Measurements from ENCODE around the gene ANKRD35. TPM values are rescaled to one million over a fixed set of nuclear protein-coding genes. Genes with fewer than 3 reads are reported as not detected.
"Not testable (repeated sequence)": the region's sequence is repeated elsewhere in the genome, so short reads cannot be mapped to it uniquely, and the experiment has no call there.

The ANKRD35 gene, protein sequence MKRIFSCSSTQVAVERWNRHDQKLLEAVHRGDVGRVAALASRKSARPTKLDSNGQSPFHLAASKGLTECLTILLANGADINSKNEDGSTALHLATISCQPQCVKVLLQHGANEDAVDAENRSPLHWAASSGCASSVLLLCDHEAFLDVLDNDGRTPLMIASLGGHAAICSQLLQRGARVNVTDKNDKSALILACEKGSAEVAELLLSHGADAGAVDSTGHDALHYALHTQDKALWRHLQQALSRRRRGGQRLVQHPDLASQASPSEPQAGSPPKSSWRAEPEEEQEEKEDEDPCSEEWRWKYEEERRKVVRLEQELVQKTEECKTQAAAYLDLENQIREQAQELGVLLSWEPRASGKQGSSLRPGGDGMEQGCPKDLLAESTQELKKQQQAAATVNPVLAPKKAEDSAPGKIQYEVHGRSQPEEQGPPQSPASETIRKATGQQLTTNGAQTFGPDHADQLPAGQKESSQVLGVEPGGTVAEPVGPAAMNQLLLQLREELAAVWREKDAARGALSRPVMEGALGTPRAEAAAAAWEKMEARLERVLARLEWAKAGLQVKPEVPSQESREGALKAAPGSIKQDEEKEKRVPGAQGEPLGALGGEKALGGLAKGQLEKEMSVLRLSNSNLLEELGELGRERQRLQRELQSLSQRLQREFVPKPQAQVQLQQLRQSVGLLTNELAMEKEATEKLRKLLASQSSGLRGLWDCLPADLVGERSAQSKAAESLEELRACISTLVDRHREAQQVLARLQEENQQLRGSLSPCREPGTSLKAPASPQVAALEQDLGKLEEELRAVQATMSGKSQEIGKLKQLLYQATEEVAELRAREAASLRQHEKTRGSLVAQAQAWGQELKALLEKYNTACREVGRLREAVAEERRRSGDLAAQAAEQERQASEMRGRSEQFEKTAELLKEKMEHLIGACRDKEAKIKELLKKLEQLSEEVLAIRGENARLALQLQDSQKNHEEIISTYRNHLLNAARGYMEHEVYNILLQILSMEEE
- 0.82 TPM for total RNA-seq

DNA sequence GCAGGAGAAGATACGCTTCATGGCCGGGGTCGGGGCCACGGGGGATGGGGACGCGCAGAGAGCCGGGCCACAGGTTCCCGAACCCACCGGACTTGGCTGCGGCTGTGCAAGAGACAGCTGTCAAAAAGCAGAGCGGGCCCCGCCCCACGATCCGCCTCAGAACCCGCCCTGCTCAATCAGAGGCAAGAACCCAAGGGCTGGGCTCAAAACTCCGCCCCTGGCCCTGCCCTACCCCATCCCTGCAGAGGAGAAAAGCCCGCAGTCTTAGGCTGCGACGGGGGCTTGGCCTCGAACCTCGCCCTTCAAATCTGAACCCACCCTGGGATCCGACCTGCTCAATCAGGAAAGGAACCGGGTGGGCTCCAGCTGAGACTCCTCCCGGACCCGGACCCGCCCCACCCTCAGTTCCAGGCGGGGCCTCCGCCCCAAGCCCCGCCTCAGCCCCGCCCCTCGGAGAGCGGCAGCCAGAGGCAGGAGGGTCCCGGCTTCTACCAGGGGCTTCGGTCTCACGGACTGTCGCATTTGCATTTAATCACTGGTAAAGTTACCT lies at the start of gene ANKRD35:
ANKRD35 (minus strand) TSS at position 129 of the 550 bp plus-strand sequence; CDS start at position 21, 108 bp downstream.
- DNase-seq (ENCODE audit: low spot score in 2 of 2): peak; percentile 70 to 89
- no peak for FAIRE-seq

DNA sequence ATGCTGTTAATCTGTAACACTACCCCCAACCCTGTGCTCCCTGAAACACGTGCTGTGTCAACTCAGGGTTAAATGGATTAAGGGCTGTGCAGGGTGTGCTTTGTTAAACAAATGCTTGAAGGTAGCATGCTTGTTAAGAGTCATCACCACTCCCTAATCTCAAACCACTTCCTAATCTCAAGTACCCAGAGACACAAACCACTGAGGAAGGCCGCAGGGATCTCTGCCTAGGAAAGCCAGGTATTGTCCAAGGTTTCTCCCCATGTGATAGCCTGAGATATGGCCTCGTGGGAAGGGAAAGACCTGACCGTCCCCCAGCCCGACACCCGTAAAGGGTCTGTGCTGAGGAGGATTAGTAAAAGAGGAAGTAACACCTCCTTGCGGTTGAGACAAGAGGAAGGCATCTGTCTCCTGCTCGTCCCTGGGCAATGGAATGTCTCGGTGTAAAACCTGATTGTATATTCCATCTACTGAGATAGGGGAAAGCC lies 46.9 kb upstream of the ANKRD35 start:
- DNase-seq (ENCODE audit: low spot score in 2 of 2); FAIRE-seq: not testable (repeated sequence)

DNA sequence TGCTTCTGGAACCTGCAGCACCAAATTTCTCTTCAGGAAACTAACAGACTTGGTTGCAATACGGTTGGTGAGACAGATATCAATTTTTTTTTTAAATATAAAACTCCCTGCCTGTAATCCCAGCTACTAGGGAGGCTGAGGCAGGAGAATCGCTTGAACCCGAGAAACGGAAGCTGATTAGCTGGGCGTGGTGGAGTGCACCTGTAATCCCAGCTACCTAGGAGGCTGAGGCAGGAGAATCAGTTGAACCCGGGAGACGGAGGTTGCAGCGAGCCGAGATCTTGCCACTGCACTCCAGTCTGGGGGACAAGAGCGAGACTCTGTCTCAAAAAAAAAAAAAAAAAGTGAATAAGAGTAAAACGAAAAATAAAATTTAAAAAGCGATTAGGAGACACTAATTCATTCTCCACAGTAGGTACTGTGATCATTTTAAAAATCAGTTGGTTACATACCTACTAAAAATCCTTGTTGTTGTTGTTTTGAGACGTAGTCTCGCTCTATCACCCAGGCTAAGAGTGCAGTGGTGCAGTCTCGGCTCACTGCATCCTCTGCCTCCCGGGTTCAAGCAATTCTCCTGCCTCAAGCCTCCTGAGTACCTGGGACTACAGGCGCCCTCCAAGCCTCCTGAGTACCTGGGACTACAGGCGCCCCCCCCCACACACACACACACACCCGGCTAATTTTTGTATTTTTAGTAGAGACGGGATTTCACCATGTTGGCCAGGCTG lies 42.4 kb upstream of the ANKRD35 start:
- DNase-seq (ENCODE audit: low spot score in 2 of 2) (no peak), FAIRE-seq (no peak)

DNA sequence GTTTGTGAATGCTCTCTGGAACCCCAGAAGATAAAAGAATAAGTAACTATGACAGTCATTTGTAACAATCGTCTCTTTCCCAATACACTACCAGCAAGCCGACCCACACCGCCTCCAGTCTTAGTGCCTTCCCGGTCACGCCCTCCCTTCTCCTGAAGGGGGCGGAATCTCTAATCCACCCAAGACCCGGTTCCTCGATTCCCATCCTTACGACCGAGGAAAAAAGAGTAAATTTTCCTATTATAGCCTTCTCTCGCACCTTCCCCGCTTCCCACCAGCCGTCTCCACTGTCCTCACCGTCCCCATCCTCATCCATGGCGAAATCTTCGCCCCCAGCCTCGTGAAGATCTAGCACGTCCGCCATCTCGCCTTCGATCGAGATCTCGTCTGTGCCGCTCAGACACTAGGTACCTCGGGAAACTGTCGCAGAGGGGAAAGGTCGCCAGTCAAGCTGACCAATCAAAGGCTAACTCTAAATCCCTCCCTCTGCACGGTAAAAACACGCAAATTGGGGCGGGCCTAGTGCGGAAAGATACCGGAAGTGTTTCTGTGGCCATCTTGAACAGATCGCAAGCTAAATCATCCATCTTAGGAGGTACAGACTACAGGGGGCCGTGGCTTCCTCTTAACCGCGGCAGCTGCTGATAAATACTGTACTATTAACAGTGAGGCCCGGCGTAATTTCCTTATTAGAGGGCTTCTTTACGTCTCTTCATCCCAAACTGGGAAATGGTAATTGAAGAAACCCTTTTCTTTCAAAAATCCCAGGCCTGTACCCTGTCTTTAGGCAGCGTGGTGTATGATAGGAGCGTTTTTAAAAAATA lies 41.6 kb upstream of the ANKRD35 start, which contains the start of gene RBM8A:
RBM8A (minus strand) TSS at position 422 of the 824 bp plus-strand sequence; CDS start at position 364, 58 bp downstream.
- peak; percentile 15 for FAIRE-seq

DNA sequence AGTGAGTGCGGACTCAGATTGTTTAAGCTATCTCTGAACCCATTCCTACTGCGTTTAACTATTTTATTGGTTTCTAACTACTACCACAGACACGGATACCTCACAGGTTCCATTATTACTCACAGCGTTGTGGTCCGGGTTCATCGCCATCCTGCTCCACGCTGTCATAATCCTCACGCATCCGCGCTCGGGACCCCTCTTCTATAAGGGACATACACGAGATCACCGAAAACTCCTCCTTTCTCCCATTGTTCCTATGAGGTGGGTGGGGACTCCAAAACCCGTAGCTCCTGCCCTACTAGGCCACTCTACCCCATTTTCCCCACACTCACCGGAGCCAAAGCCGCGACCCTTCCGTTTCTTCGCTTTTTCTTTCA lies 41.0 kb upstream of the ANKRD35 start:
- DNase-seq (ENCODE audit: low spot score in 2 of 2) (no peak), FAIRE-seq (no peak)

More for the DNA sequence above, 41.6 kb upstream of the ANKRD35 start, which contains the start of gene RBM8A:
- DNase-seq (ENCODE audit: low spot score in 2 of 2): peak; percentile 66 to 80

DNA sequence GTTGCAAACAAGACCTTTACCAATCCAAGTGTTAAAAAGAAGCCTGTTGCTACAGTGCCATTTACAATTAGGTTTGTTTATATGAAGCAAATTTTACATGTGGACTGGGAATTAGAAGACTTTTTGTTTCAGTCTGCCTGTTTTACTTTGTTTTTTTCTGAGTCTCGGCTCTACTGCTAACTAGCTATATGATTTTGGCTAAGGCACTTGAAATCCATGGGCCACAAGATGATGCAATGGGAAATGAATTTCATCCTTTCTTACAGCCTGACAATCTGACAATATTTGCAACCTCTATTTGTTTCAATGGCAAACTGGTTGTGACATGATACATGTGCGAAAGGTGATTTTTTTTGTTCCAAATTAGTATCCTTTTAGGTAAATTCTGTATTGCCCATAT lies 36.6 kb upstream of the ANKRD35 start:
- DNase-seq (ENCODE audit: low spot score in 2 of 2): no peak
- FAIRE-seq: no peak

DNA sequence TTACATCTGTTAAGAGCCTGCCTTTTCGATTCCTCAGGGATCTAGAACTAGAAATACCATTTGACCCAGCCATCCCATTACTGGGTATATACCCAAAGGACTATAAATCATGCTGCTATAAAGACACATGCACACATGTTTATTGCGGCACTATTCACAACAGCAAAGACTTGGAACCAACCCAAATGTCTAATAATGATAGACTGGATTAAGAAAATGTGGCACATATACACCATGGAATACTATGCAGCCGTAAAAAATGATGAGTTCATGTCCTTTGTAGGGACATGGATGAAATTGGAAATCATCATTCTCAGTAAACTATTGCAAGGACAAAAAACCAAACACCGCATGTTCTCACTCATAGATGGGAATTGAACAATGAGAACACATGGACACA lies 34.6 kb upstream of the ANKRD35 start:
- not testable (repeated sequence) for FAIRE-seq; DNase-seq (ENCODE audit: low spot score in 2 of 2)

DNA sequence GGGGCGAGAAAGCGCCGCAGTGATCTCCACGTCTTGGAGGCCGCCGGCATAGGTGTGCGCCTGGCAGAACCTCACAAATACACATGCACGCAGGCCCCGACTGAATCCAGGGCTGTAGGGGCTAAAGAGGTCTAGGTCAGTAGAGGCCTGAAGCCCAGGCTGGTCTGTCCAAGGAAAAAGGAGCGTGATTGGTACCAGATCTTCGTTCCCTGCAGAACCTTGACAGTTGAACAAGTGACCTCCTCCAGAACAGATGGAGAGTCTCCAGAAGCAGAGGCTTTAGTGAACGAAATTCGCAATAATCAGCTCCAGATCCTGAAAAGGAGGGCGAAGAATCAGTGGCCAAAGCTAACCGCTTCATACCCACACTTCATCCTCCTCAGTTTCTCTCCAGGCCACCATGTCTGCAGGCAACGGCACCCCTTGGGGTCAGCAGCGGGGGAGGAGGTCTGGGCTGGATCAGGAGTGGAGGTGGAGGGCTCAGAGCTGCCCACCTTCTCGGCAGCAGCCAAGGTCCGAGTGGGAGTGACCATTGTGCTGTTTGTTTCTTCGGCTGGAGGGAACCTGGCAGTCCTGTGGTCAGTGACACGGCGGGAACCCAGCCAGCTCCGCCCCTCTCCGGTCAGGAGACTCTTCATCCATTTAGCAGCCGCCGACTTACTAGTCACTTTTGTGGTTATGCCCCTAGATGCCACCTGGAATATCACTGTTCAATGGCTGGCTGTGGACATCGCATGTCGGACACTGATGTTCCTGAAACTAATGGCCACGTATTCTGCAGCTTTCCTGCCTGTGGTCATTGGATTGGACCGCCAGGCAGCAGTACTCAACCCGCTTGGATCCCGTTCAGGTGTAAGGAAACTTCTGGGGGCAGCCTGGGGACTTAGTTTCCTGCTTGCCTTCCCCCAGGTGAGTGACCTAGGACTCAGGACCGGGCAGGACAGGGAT lies 33.6 kb upstream of the ANKRD35 start:
- FAIRE-seq (no peak), DNase-seq (ENCODE audit: low spot score in 2 of 2) (peak; percentile 22 to 33)

DNA sequence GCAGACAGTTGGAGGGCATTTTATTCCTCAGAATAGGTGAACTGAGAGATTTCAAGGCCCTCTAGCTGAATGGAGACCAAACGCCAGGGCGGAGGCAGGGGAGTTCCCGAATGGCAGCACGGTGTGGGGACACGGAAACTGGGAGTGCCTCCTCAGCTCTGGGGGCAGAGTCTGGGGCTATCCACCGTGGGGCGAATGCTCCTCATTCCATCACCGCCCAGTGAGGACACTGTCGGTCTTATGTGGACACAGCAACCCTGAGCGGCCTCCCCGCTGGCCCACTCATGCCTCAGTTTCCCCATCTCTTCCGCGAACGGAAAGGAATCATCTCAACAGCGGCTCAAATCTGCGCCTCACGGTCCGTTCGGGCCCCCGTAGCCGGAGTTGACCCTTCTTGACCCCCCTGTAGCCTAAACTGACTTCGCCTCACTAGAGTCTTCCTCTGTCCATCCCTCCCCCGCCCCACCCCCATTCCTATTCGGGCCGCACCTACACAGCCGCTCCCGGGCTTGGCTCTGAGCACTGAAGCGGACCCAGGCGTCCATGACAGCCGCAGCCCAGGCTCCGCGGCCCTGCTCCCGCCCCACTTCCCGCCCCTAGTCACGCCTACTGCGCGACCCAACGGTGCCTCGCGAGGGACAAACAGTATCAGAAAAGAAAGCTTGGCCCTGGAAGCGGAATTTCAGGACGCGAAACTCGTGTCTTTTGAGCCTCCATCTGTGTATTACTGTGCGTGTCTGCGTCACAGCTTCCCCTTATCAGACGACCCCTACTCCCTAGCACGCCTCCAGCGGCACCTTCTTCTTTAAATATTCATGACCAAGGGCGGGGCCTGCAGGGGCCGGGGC lies 32.7 kb upstream of the ANKRD35 start, which contains the start of gene PEX11B:
PEX11B (minus strand) TSS at position 574 of the 848 bp plus-strand sequence; CDS start at position 545, 29 bp downstream.
- DNase-seq (ENCODE audit: low spot score in 2 of 2) (peak; percentile 81 to 85), FAIRE-seq (no peak)

DNA sequence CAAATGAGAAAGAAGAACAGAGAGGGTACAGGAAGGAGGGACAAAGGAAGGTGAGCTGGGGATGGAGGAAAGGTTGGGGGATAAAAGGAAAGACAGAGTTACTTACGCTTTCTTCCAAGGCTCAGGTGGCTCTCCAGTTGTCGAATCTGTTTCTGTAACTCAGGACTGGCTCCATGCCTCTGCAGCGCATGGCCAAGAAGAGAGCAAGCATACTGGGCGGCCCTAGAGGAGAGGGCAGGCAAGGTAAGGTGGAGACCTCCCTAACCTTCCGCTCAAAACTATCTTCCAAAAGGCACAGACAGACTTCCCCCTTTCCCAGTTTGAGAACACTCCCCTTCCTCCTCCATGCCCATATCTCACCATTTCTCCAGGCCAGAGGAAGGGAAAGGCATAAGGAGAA lies 31.9 kb upstream of the ANKRD35 start:
- DNase-seq (ENCODE audit: low spot score in 2 of 2) (no peak), FAIRE-seq (no peak)

DNA sequence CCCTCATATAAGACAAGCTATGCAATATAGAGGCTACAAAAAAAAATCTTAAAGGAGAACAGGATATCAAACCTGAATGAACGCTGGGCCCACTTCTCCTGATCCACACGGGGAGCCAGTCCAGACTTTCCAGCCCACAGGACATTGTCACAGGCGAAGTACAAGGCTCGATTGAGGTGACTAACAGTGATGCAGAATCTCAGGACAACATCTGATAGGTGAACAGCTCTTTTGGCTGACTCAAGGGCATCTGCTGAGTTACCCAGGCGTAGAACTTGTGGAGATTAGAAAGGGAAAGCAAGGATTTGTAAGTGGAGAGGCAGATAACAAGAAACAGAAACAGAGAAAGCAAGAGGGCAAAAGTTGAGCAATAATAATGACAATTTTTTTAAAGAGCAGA lies 31.1 kb upstream of the ANKRD35 start:
- FAIRE-seq: no peak
- DNase-seq (ENCODE audit: low spot score in 2 of 2): no peak

DNA sequence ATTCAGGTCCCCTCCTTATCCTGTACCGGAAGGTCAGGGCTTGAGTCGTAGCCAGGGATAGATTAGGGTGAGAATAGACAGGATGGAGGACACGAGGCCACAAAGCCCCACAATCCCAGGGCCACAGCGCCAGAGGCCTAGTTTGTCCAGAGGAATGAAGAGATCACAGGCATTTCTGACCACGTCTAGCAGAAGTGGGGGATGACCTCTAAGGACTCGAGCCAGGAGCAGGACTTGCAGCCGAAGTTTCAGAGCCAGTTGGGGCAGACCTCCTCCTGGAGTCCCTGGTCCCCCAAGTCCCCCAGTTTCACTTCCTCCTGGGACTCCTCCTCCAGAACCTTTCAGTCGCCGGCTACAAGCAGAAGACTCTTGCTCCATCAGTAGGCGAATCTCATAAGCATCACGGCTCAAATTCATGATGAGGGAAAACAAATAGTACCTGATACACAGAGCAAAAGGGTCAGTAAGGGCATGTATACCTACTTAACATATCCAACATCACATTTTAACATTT lies 26.5 kb upstream of the ANKRD35 start:
- no peak for FAIRE-seq
- DNase-seq (ENCODE audit: low spot score in 2 of 2): no peak

DNA sequence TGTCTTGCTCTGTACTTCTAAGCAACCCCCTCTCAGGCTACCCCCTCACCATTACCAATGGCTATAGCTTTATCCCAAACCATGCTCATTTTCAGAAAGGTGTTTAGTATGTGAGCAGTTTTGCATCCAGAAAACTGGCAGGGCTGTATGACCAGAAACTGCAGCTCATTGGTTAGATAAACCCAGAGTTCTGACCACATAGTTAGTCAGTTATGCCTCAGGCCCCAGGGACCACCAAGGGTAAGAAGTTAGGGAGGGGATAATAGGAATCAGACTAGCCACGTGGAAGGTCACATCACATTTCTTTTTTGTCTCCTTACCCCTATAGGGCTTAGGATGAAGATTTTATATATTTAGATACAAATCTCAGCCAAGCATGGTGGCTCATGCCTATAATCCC lies 23.0 kb upstream of the ANKRD35 start:
- no peak for FAIRE-seq
- no peak for DNase-seq (ENCODE audit: low spot score in 2 of 2)

DNA sequence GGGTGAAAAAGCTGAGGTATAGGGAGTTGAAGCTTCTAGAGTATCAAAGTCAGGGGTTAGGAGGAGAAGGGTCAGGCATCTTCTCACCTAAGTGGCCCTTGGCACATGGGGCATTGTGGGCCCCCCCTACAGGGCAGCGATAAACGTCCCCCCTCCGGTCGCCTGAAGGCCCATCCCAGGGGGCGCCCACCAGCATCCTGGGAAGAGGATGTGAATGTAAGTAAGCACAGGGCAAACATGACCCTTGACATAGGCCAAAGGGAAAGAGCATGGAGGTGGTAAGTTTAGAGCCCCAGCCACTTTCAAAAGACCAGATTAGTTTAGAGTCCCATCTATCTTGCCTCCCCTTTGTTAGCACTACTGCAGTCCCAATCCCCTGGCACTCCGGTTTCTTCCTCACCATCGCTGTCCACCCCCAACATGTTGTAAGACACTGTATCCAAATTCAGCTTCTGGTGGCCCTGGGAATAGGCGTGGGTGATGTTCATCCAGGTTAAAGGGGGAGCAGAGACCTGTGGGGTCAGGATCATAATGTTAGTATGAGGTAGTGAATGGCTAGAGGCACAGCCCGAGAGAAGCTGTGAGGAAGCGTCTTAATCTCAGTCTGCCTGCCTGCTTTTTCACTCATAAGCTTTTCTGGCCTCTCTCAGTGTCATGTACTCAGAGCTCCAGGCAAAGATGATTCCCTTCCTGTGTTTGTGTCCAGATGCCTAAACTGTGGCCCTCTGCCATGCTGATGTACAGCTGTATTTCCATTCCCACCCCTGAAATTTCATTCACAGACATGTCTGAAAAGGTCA lies 21.5 kb upstream of the ANKRD35 start:
- FAIRE-seq (no peak), DNase-seq (ENCODE audit: low spot score in 2 of 2) (no peak)

DNA sequence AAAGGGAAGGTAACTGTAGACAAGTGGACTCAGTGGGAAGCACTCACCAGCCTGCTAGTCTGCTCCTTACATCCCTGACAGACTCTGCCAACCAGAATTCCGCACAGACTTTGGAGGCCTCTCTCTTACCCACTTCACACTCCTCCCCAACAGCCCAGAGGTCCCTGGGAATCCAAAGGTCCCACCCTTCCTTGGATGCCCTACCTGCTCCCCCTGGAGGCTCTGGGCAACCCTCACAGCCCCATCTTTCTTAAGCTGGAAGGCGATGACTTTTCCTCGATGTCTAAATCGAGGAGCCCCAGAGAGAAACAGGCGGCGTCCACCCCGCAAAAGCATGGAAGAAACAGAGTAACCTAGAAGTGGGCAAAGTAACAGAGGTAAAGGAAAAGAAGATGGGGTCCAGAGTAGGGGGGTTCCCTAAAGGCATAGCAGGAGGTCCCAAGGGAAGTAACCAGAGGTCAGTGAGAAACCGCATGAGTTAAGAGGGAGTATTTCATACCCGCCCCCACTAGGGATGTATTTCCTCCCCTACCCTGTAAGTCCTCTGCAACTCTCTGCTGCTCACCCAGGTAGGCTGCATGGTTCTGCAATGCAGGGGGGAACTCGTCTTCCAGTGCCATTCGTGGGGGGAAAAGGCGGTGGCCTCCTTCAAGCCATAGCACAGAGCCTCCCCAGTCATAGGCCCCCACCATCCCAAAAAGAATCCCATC lies 15.8 kb upstream of the ANKRD35 start:
- FAIRE-seq: no peak
- no peak for DNase-seq (ENCODE audit: low spot score in 2 of 2)
